Measurements from ENCODE around the gene RAB31.

The RAB31 gene

GRCh38 chr18:9824952-9825371, 116.9 kb downstream of the RAB31 start:
- no peak for DNase-seq

GRCh38 chr18:9825571-9826073, 117.5 kb downstream of the RAB31 start:
- peak; percentile 30 for DNase-seq

- DNase-seq = no peak
These were observed 118.6 kb downstream of the RAB31 start for GRCh38 chr18:9826685-9827084.

- no peak for DNase-seq
These were observed 119.2 kb downstream of the RAB31 start for GRCh38 chr18:9827211-9827792.

- peak; percentile 64 for DNase-seq
These were observed 119.8 kb downstream of the RAB31 start for GRCh38 chr18:9827793-9828505.

GRCh38 chr18:9828506-9829396, 120.7 kb downstream of the RAB31 start:
- DNase-seq = no peak

- no peak for DNase-seq
These were observed 121.3 kb downstream of the RAB31 start for GRCh38 chr18:9829397-9829712.

- no peak for DNase-seq
These were observed 123.1 kb downstream of the RAB31 start for GRCh38 chr18:9831036-9831722.

GRCh38 chr18:9831723-9832199, 123.7 kb downstream of the RAB31 start:
- DNase-seq = no peak

- no peak for DNase-seq
These were observed 124.8 kb downstream of the RAB31 start for GRCh38 chr18:9832871-9833270.

- no peak for DNase-seq
These were observed 126.5 kb downstream of the RAB31 start for GRCh38 chr18:9834551-9834950.

GRCh38 chr18:9835113-9835755, 127.1 kb downstream of the RAB31 start:
- no peak for DNase-seq

- DNase-seq = no peak
These were observed 127.7 kb downstream of the RAB31 start for GRCh38 chr18:9835825-9836224.

GRCh38 chr18:9838144-9838877, 130.2 kb downstream of the RAB31 start:
- DNase-seq = no peak

- no peak for DNase-seq
These were observed 131.1 kb downstream of the RAB31 start for GRCh38 chr18:9839211-9839610.

GRCh38 chr18:9839853-9840252, 131.8 kb downstream of the RAB31 start:
- no peak for DNase-seq

GRCh38 chr18:9841752-9842151, 133.7 kb downstream of the RAB31 start:
- DNase-seq = no peak

- DNase-seq = no peak
These were observed 134.3 kb downstream of the RAB31 start for GRCh38 chr18:9842448-9842847.

GRCh38 chr18:9845256-9845655, 137.2 kb downstream of the RAB31 start:
- no peak for DNase-seq

GRCh38 chr18:9846162-9846925, 138.2 kb downstream of the RAB31 start:
- no peak for DNase-seq
